ENCODE data around the gene TTBK1.

TTBK1 gene

GRCh38 chr6:43222418-43223059 lies 20.7 kb upstream of the TTBK1 start:
- DNase-seq (ENCODE audit: low read depth in 1 of 2, low spot score in 1 of 2) = no peak

GRCh38 chr6:43223175-43223574 lies 20.1 kb upstream of the TTBK1 start:
- no peak for DNase-seq (ENCODE audit: low read depth in 1 of 2, low spot score in 1 of 2)

- no peak for DNase-seq (ENCODE audit: low read depth in 1 of 2, low spot score in 1 of 2)
Measured at GRCh38 chr6:43226192-43226851, 17.0 kb upstream of the TTBK1 start.

- peak; percentile 63 to 65 for DNase-seq (ENCODE audit: low read depth in 1 of 2, low spot score in 1 of 2)
Measured at GRCh38 chr6:43228951-43229802, 14.1 kb upstream of the TTBK1 start, which contains the start of gene DNPH1. TSS of gene DNPH1 (minus strand) at chr6:43229481. CDS start at chr6:43229456, 25 bp downstream.

- no peak for DNase-seq (ENCODE audit: low read depth in 1 of 2, low spot score in 1 of 2)
Measured at GRCh38 chr6:43229803-43230620, 13.3 kb upstream of the TTBK1 start.

GRCh38 chr6:43231053-43231452 lies 12.2 kb upstream of the TTBK1 start:
- DNase-seq (ENCODE audit: low read depth in 1 of 2, low spot score in 1 of 2) = no peak

- DNase-seq (ENCODE audit: low read depth in 1 of 2, low spot score in 1 of 2) = no peak
Measured at GRCh38 chr6:43231735-43232450, 11.4 kb upstream of the TTBK1 start.

- no peak for DNase-seq (ENCODE audit: low read depth in 1 of 2, low spot score in 1 of 2)
Measured at GRCh38 chr6:43235841-43236240, 7.4 kb upstream of the TTBK1 start.

GRCh38 chr6:43239054-43239453 lies 4.2 kb upstream of the TTBK1 start:
- no peak for DNase-seq (ENCODE audit: low read depth in 1 of 2, low spot score in 1 of 2)

- no peak for DNase-seq (ENCODE audit: low read depth in 1 of 2, low spot score in 1 of 2)
Measured at GRCh38 chr6:43240950-43241349, 2.3 kb upstream of the TTBK1 start.

GRCh38 chr6:43241446-43241845 lies 1.8 kb upstream of the TTBK1 start:
- no peak for DNase-seq (ENCODE audit: low read depth in 1 of 2, low spot score in 1 of 2)

- DNase-seq (ENCODE audit: low read depth in 1 of 2, low spot score in 1 of 2) = no peak
Measured at GRCh38 chr6:43243664-43244321, 512 bp downstream of the TTBK1 start.

- no peak for DNase-seq (ENCODE audit: low read depth in 1 of 2, low spot score in 1 of 2)
Measured at GRCh38 chr6:43246301-43247113, 3.2 kb downstream of the TTBK1 start.

GRCh38 chr6:43247114-43247999 lies 4.1 kb downstream of the TTBK1 start:
- DNase-seq (ENCODE audit: low read depth in 1 of 2, low spot score in 1 of 2) = peak; percentile 61 to 73

GRCh38 chr6:43248101-43248500 lies 4.8 kb downstream of the TTBK1 start:
- DNase-seq (ENCODE audit: low read depth in 1 of 2, low spot score in 1 of 2) = no peak

GRCh38 chr6:43248791-43249190 lies 5.5 kb downstream of the TTBK1 start:
- no peak for DNase-seq (ENCODE audit: low read depth in 1 of 2, low spot score in 1 of 2)

- no peak for DNase-seq (ENCODE audit: low read depth in 1 of 2, low spot score in 1 of 2)
Measured at GRCh38 chr6:43250992-43251373, 7.7 kb downstream of the TTBK1 start.

- no peak for DNase-seq (ENCODE audit: low read depth in 1 of 2, low spot score in 1 of 2)
Measured at GRCh38 chr6:43253401-43253800, 10.1 kb downstream of the TTBK1 start.
